HG03159 (cell line): Measurements from ENCODE around the gene OIT3.
"Not testable (repeated sequence)": the region's sequence is repeated elsewhere in the genome, so short reads cannot be mapped to it uniquely, and the experiment has no call there.

Experiments used
- ATAC-seq: cut with Tn5 transposase; IDR thresholded peaks from one replicate; pipeline ENCODE4 v1.9.1; 2021; ENCODE audit warnings: mild to moderate bottlenecking, moderate library complexity; ENCODE audit not compliant: unreplicated experiment

Gene OIT3

GRCh38 chr10:72899545-72899944 is 6.0 kb downstream of the OIT3 start:
- no peak for ATAC-seq

- not testable (repeated sequence) for ATAC-seq
These were observed 10.5 kb downstream of the OIT3 start for GRCh38 chr10:72903941-72904446.

- no peak for ATAC-seq
These were observed 11.3 kb downstream of the OIT3 start for GRCh38 chr10:72904806-72905205.

GRCh38 chr10:72906446-72906845 is 12.9 kb downstream of the OIT3 start:
- ATAC-seq: no peak

- no peak for ATAC-seq
These were observed 17.2 kb downstream of the OIT3 start for GRCh38 chr10:72910705-72911104.

- no peak for ATAC-seq
These were observed 18.2 kb downstream of the OIT3 start for GRCh38 chr10:72911758-72912157.

- ATAC-seq: no peak
These were observed 19.2 kb downstream of the OIT3 start for GRCh38 chr10:72912736-72913135.

GRCh38 chr10:72913287-72913686 is 19.7 kb downstream of the OIT3 start:
- ATAC-seq: no peak

GRCh38 chr10:72917201-72917600 is 23.7 kb downstream of the OIT3 start:
- not testable (repeated sequence) for ATAC-seq

- ATAC-seq: not testable (repeated sequence)
These were observed 24.3 kb downstream of the OIT3 start for GRCh38 chr10:72917803-72918332.

GRCh38 chr10:72918352-72918751 is 24.8 kb downstream of the OIT3 start:
- ATAC-seq: no peak

GRCh38 chr10:72921147-72921683 is 27.7 kb downstream of the OIT3 start:
- not testable (repeated sequence) for ATAC-seq

- no peak for ATAC-seq
These were observed 30.8 kb downstream of the OIT3 start for GRCh38 chr10:72924351-72924750.

- no peak for ATAC-seq
These were observed 32.5 kb downstream of the OIT3 start for GRCh38 chr10:72925951-72926465.

GRCh38 chr10:72927485-72927884 is 33.9 kb downstream of the OIT3 start:
- ATAC-seq: no peak

GRCh38 chr10:72928798-72929197 is 35.3 kb downstream of the OIT3 start:
- ATAC-seq: no peak

GRCh38 chr10:72930276-72930675 is 36.7 kb downstream of the OIT3 start:
- ATAC-seq: no peak

GRCh38 chr10:72932259-72933015 is 38.9 kb downstream of the OIT3 start:
- no peak for ATAC-seq

GRCh38 chr10:72935361-72935760 is 41.8 kb downstream of the OIT3 start:
- no peak for ATAC-seq

- no peak for ATAC-seq
These were observed 50.1 kb downstream of the OIT3 start for GRCh38 chr10:72943498-72944234.

GRCh38 chr10:72946963-72947362 is 53.4 kb downstream of the OIT3 start:
- ATAC-seq: no peak
